Vagina (tissue), 2 donors: ENCODE results near the gene LIPT2.

ENCODE experiments used
- CTCF ChIP-seq, 3 experiments: fragments of 450-650 bp in 2 of 3; fragments of 200-600 bp in 1 of 3; sonication (generic) in 1 of 3; IDR thresholded peaks; one replicate each; pipeline ENCODE4 v1.5.1; 2017 to 2019; ENCODE audit warnings: antibody characterized with exemption in 3 of 3, mild to moderate bottlenecking in 2 of 3, moderate library complexity in 2 of 3
- POLR2A ChIP-seq, 2 donors: fragments of 450-650 bp; IDR thresholded peaks; one replicate each; pipeline ENCODE4 v1.6.1; 2017; ENCODE audit warnings: antibody characterized with exemption in 2 of 2, mild to moderate bottlenecking in 2 of 2, moderate library complexity in 2 of 2

- TF ChIP-seq POLR2A (IDR thresholded peaks at IDR 0.05) (no peak), CTCF (IDR thresholded peaks at IDR 0.05) (no peak)
Observed at GRCh38 chr11:74450318-74450717, 43.2 kb downstream of the LIPT2 start.
